HL-60/S4 (cell line): ENCODE data around the gene ADAM23.

Experiments
- in situ Hi-C: fragments of 300-500 bp; cut with MboI; formaldehyde crosslinking; loops from 2 replicates; pipeline ENCODE4 v1.14.3; 2022; ENCODE audit warnings: low sequenced_read_pairs

The ADAM23 gene

DNA sequence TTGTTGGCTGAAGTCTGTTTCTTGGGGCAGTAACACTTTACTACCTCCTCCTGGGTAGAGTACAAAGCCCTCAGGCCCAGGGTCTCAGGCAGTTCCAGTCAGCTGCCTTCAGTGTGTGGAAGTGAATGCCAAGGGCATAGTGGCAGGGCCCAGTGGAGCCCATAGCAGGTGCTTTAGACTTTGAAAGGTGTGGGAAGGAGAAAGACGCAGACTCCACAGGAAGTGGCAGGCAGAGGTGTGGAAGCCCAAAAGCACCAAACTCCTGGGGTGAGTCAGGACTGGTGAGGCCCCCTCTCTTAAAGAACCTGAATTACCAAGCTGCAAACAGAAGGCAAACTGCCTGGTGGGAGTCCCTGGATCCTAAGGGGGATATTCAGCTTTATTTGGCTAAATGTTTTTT is 45.3 kb downstream of the ADAM23 start:
- in situ Hi-C loops: no loop called here

DNA sequence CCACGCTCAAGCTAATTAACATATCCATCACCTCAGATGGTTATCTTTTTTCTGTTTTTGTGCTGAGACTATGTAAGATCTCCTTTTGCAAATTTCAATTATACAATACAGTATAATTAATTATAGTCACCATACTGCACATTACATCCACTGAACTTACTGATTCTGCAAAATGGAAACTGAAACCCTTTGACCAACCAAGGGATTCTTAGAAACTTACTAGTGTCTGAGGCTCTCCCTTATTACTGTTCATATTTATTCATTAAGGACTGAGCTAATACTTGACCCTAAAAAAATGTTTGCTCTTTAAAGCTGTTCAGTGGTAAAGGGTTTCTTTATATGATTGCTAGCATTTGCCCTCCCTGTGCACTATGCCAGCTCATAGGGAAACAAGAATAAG is 50.7 kb downstream of the ADAM23 start:
- in situ Hi-C loops: no loop called here

DNA sequence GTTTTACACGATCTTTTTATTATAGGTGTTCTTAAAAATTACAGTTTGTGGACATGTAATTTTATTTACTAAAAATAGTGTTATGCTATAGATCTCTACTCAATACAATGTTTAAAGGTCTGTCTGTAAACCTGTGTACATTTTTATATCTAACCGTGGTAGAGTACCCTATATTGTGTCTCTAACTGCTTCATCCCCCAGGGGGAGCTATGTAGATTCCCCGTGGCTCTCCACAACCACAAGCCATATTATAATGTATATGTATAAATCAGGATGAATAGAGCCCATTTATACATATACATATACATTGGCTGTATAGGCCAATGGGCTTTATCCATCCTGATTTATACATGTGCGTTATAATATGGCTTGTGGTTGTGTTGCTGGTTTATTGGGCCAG is 59.4 kb downstream of the ADAM23 start:
- in situ Hi-C loops: no loop called here

GRCh38 chr2:206511283-206511682 is 68.0 kb downstream of the ADAM23 start:
- in situ Hi-C loops: no loop called here

GRCh38 chr2:206512999-206513398 is 69.7 kb downstream of the ADAM23 start:
- in situ Hi-C loops: no loop called here

- in situ Hi-C loops: no loop called here
These were observed 72.2 kb downstream of the ADAM23 start for GRCh38 chr2:206515580-206515979.

- in situ Hi-C loops: no loop called here
These were observed 75.7 kb downstream of the ADAM23 start for GRCh38 chr2:206518997-206519396.

- in situ Hi-C loops: no loop called here
These were observed 77.1 kb downstream of the ADAM23 start for GRCh38 chr2:206520450-206520849.

GRCh38 chr2:206521115-206521514 is 77.8 kb downstream of the ADAM23 start:
- in situ Hi-C loops: no loop called here

DNA sequence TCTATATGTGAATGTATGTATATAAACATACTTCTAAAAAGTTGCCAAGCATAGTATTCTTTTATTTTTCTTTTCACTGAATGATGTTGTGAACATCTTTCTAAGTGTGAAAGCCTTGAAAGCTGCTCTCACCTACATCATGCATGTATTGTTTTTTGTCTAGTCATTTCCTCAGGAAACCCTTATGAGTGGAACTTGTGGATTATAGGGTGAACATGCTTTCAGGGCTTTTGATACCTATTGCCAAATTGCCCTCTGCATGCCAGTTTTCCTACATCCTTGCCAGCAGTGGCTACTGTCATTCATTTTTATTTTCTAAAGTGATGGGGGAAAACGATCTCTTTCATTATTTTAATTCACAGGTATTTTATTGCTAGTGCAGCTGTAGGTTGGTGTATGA is 78.3 kb downstream of the ADAM23 start:
- in situ Hi-C loops: no loop called here

- in situ Hi-C loops: no loop called here
These were observed 83.1 kb downstream of the ADAM23 start for GRCh38 chr2:206526416-206526815.

DNA sequence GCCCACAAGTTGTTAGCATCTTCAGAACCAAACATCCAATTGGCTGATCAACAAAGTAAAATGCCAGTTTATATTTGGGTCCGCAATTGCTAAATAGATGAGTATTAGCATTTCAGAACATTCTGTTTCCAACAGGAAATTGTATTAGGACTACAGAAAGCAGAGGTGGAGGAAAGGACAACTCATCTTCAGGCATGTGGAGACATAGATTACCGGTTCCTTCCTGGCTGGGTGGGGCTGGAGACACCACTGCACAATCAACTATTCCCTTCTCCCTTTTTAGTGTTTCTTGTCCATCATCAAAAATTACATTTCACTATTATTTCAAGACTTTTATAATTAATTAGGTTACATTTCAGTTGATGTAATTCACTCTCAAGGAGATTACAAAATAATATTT is 83.8 kb downstream of the ADAM23 start:
- in situ Hi-C loops: no loop called here

DNA sequence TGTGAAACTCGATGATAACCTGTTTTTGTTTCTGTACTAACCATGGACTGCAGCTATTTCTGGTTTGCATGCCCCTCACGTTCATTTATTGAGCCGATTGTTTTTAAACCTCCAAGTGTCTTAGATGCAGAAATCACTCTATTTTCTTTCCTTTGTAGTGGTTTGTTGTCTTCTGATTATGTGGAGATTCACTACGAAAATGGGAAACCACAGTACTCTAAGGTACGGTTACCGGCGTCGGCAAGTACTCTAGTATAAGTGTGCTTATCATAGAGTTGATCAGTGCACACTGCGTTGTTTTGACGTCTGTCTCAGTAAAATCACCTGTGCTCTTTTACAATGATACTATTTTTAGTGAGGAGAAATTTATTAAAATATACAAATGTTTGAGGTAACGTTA is 87.4 kb downstream of the ADAM23 start:
- in situ Hi-C loops: no loop called here

DNA sequence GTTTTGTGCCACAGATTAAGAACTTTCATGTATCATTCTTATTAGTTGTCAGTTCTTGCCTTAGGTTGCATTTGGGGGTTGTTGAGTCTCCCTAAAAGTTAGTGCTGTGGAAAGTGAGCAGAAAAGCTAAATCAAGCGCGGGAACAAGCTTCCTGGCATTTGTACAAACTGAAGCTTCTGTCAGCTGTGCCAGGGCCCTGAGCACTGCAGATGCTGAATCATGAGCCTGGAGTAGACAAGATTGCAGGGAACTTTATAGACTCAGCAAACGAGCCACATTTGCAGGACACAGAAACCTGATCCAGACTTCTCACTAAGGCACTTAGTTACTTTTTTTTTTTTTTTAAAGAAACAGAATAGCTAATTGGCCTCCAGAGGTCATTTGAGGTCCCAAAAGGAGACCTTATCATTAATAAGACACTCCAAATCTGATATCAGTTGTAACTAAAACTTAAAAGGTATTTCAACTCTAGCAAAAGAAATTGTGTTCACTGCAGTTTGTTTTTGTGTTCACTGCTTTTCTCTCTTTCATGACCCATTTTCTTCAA is 88.7 kb downstream of the ADAM23 start:
- in situ Hi-C loops: no loop called here

DNA sequence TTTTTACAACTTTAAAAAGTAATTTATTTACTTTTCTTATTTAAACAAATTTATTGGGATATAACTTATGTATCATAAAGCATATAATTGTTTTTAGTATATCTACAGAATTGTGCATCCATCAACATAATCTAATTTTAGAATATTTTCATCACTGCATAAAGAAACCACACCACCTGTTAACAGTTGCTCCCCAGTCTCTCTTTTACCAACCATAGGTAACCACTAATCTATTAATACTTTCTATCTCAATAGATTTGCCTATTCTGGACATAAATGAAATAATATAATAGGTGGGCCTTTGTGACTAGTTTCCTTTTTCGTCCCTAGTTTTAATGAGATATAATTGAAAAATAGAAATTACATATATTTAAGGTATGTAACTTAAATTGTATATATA is 90.6 kb downstream of the ADAM23 start:
- in situ Hi-C loops: no loop called here

DNA sequence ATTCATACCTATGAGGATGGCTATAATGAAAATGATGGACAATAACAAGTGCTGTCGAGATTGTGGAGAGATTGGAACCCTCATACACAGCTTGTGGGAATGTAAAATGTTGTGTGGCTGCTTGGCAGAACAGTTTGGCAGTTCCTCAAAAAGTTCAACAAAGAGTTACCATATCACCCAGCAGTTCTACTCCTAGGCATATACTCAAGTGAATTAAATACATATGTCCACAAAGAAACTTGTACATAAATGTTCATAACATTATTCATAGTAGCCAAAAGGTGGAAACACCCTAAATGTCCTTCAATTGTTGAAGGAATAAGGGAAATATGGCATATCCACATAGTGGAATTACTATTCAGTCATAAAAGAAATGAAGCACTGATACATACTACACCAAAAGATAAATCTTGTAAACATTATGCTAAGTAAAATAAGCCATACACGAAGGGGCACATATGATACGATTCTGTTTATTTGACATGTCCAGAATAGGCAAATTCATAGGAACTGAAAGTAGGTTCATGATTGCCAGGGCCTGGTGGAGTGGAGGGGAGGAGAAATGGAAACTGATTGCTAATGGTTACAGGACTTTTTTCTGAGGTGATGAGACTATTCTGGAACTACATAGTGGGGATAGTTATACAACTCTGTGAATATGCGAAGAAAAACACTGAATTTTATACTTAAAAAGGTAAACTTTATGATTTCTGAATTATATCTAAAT is 92.1 kb downstream of the ADAM23 start:
- in situ Hi-C loops: no loop called here

DNA sequence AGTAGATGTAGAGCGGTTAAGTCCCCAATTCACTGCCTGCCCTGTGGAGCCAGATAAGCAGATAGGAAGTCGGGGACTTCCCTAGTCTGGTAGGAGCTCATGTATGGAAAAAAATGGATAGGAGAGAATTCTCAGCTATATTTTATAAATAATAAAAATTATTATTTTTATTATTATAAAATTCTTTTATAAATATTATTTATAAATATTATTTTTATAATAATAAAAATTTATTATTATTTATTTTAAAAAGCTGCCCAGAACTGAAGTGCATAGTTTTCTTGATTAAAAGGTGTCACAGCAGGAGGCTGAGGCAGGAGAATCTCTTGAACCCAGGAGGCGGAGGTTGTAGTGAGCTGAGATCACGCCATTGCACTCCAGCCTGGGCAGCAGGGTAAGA is 97.4 kb downstream of the ADAM23 start:
- in situ Hi-C loops: no loop called here

- in situ Hi-C loops: no loop called here
These were observed 99.7 kb downstream of the ADAM23 start for GRCh38 chr2:206543073-206543472.

- in situ Hi-C loops: no loop called here
These were observed 105.1 kb downstream of the ADAM23 start for GRCh38 chr2:206548383-206548782.

DNA sequence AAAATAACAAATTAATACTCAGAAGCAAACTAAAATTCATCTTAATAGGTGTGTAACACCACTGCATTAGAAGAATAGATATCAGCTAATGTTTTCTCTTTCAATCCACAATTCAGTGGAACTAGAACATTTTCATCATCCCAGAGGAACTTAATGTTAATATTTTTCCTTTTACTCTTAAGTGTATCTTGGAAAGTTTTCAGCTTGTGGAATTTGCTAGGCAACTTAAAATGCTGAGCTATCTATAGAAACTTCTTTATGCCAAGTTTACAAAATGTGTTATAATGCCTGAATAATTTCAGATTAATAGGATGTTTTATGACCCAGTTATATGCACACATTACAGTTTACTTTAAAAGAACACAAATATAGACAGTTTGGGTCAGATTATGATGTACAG is 112.4 kb downstream of the ADAM23 start:
- in situ Hi-C loops: no loop called here

DNA sequence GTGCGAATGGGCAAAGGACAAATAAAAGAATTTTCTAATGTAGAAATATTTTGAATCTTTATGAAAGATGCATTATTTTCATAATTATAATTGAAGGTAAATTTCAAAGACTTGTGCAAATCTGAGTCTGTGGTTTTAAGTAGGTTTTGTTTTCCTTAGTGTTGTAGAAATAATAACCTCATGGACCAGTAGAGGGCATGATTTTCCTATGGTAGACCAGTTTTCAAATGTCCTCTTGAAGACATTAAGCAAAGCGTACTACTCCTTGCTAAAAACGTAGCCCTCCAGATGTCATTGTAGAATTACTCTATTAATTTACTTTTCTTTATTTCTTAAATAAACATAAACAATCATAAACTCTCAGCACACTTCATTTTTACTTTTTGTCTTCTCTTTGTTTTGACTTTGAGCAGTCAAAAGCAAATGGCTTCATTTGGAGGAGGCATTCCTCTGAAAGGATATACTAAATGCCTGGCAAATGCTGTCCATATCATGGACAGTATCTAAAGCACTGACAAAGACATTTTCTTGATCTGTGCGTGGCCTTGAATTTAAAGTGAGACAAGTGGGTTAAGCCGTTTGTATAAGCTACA is 113.1 kb downstream of the ADAM23 start:
- in situ Hi-C loops: no loop called here

DNA sequence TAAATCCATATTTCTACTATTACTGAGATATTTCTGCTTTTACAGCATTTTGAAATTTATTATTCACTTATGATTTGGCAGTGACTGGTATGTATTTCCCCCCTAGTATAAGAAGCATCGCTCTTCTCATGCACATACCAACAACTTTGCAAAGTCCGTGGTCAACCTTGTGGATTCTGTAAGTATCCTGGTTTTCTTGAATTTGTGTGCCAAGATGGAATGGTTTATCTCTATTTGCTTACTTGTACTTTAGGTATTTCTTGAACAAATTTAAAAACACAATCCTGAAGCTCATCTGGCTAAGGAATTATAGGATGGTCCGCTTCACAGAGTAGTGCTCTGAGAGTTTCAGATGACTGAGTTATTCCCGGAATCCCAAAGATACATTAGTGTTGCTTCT is 114.0 kb downstream of the ADAM23 start:
- in situ Hi-C loops: no loop called here

DNA sequence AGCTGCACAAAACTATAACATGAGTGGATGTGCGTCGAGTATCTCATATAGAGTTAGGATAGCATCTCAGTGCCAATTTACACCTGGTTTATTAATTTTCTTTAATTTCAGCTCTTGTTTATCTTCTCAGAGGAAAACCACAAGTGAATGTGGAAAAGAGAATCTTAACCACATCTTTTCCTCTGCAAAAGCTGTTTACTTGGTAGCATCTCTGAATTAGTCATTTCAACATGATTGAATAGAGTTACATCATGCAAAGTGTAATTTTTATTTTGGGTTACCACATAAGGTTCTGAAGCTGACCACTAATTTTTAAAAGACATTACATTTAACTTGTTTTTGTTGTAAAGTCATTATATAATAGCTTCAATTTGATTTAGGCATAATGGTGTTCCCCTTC is 115.2 kb downstream of the ADAM23 start:
- in situ Hi-C loops: no loop called here
